GM18520 (cell line): ENCODE results near the gene ADGRG3.
"Not testable (repeated sequence)": the region's sequence is repeated elsewhere in the genome, so short reads cannot be mapped to it uniquely, and the experiment has no call there.

Source experiments
- ATAC-seq: cut with Tn5 transposase; IDR thresholded peaks from one replicate; pipeline ENCODE4 v1.9.1; 2021; ENCODE audit not compliant: unreplicated experiment

ADGRG3 gene

GRCh38 chr16:57712569-57712968 is 44.5 kb downstream of the ADGRG3 start:
- ATAC-seq = not testable (repeated sequence)

GRCh38 chr16:57713596-57713995 is 45.5 kb downstream of the ADGRG3 start:
- ATAC-seq = no peak

- no peak for ATAC-seq
Measured at GRCh38 chr16:57714047-57714446, 45.9 kb downstream of the ADGRG3 start.

- ATAC-seq = no peak
Measured at GRCh38 chr16:57720142-57720575, 52.1 kb downstream of the ADGRG3 start.

GRCh38 chr16:57721356-57722209 is 53.5 kb downstream of the ADGRG3 start:
- no peak for ATAC-seq

GRCh38 chr16:57722210-57722499 is 54.0 kb downstream of the ADGRG3 start:
- no peak for ATAC-seq

GRCh38 chr16:57722651-57723050 is 54.5 kb downstream of the ADGRG3 start:
- ATAC-seq = no peak

- no peak for ATAC-seq
Measured at GRCh38 chr16:57723170-57723569, 55.1 kb downstream of the ADGRG3 start.

- no peak for ATAC-seq
Measured at GRCh38 chr16:57724531-57724930, 56.4 kb downstream of the ADGRG3 start.

- ATAC-seq = no peak
Measured at GRCh38 chr16:57725151-57725550, 57.0 kb downstream of the ADGRG3 start.

- no peak for ATAC-seq
Measured at GRCh38 chr16:57725554-57725953, 57.4 kb downstream of the ADGRG3 start.

- ATAC-seq = no peak
Measured at GRCh38 chr16:57725976-57726375, 57.9 kb downstream of the ADGRG3 start.

- no peak for ATAC-seq
Measured at GRCh38 chr16:57726433-57726947, 58.4 kb downstream of the ADGRG3 start.

GRCh38 chr16:57727610-57728009 is 59.5 kb downstream of the ADGRG3 start:
- no peak for ATAC-seq

GRCh38 chr16:57728336-57729181 is 60.5 kb downstream of the ADGRG3 start:
- no peak for ATAC-seq

GRCh38 chr16:57729182-57729484 is 61.0 kb downstream of the ADGRG3 start:
- ATAC-seq = no peak

GRCh38 chr16:57729852-57730251 is 61.7 kb downstream of the ADGRG3 start:
- not testable (repeated sequence) for ATAC-seq

- no peak for ATAC-seq
Measured at GRCh38 chr16:57730771-57731730, 62.9 kb downstream of the ADGRG3 start.

GRCh38 chr16:57732037-57732436 is 63.9 kb downstream of the ADGRG3 start:
- ATAC-seq = no peak

GRCh38 chr16:57732714-57733113 is 64.6 kb downstream of the ADGRG3 start:
- no peak for ATAC-seq
